Measurements from ENCODE around the gene TAF11L11.
"Not testable (repeated sequence)": the region's sequence is repeated elsewhere in the genome, so short reads cannot be mapped to it uniquely, and the experiment has no call there.

Gene TAF11L11

GRCh38 chr5:17631788-17632187 lies 27.8 kb downstream of the TAF11L11 start, which contains the start of gene TAF11L13:
TAF11L13 (plus strand) TSS chr5:17632088.
- not testable (repeated sequence) for H3K36me3 ChIP-seq (ENCODE audit: control insufficient read depth in 1 of 2, insufficient read depth in 2 of 2, low read length in 2 of 2); H3K4me3 ChIP-seq (ENCODE audit: low read depth in 1 of 2, low read length in 2 of 2); H3K4me1 ChIP-seq (ENCODE audit: control insufficient read depth in 1 of 2, insufficient read depth in 2 of 2, low read length in 2 of 2); H3K9me3 ChIP-seq (ENCODE audit: control insufficient read depth in 1 of 2, low read length in 2 of 2); H3K27me3 ChIP-seq (ENCODE audit: low read depth, low read length); H3K27ac ChIP-seq (ENCODE audit: low read length)

DNA sequence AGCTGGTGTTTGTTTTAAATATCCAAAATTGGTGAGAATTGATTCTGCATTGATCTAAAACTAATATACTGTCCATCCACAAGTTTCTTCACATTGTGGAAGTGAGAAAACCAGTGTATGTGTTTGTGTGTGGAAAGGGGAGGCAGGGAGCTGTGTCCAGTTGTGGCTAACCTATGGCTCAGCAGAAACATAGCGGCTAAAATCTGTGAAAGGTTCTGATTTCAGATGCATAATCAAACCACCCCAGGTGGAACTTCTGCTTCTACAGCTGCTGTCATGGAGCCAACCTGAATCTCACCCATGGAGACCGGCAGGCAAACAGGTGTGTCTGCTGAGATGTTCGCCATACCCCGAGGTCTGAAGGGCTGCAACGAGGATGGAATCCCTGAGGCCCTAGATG lies 30.2 kb downstream of the TAF11L11 start, which contains the start of gene TAF11L14:
TAF11L14 (plus strand) TSS at position 301 of the 400 bp plus-strand sequence.
- H3K27me3 ChIP-seq (ENCODE audit: low read depth, low read length) = no peaks in the 10 kb centered on the region
- H3K9me3 ChIP-seq (ENCODE audit: control insufficient read depth in 1 of 2, low read length in 2 of 2) = no peaks in the 10 kb centered on the region
- no peak within 1 kb of the TSS for H3K27ac ChIP-seq (ENCODE audit: low read length)
- no peak within 1 kb of the TSS for H3K4me3 ChIP-seq (ENCODE audit: low read depth in 1 of 2, low read length in 2 of 2)
- H3K4me1 ChIP-seq (ENCODE audit: control insufficient read depth in 1 of 2, insufficient read depth in 2 of 2, low read length in 2 of 2) = no peaks in the 10 kb centered on the region
- H3K36me3 ChIP-seq (ENCODE audit: control insufficient read depth in 1 of 2, insufficient read depth in 2 of 2, low read length in 2 of 2) = no peaks in the 10 kb centered on the region

- not testable (repeated sequence) for H3K4me1 ChIP-seq (ENCODE audit: control insufficient read depth in 1 of 2, insufficient read depth in 2 of 2, low read length in 2 of 2); H3K27ac ChIP-seq (ENCODE audit: low read length); H3K4me3 ChIP-seq (ENCODE audit: low read depth in 1 of 2, low read length in 2 of 2); H3K9me3 ChIP-seq (ENCODE audit: control insufficient read depth in 1 of 2, low read length in 2 of 2); H3K27me3 ChIP-seq (ENCODE audit: low read depth, low read length); H3K36me3 ChIP-seq (ENCODE audit: control insufficient read depth in 1 of 2, insufficient read depth in 2 of 2, low read length in 2 of 2)
Observed at GRCh38 chr5:17649232-17649631, 45.2 kb downstream of the TAF11L11 start.

DNA sequence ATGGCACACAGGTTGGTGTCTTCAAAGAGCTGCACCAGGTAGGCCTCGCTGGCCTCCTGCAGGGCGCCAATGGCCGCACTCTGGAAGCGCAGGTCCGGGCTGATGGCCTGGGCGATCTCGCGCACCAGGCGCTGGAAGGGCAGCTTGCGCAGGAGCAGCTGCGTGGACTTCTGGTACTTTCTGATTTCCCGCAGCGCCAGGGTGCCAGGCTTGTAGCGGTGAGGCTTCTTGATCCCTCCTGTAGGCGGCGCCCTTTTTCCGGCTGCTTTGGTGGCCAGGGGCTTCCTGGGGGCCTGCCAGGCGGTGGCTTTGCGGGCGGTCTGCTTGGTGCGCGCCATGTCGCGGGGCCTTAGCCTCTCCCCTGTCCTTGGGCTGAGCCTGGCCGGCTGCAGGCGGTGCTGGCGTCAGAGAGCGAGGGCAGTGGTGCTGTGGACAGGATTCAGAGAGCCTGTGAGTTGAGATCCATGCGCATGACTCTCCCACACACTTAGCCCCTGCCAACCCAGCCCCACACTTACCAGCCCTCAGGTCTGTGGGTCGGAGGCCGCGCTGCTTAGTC lies 51.3 kb downstream of the TAF11L11 start:
- H3K9me3 ChIP-seq (ENCODE audit: control insufficient read depth in 1 of 2, low read length in 2 of 2); H3K4me1 ChIP-seq (ENCODE audit: control insufficient read depth in 1 of 2, insufficient read depth in 2 of 2, low read length in 2 of 2); H3K27ac ChIP-seq (ENCODE audit: low read length); H3K4me3 ChIP-seq (ENCODE audit: low read depth in 1 of 2, low read length in 2 of 2); H3K27me3 ChIP-seq (ENCODE audit: low read depth, low read length); H3K36me3 ChIP-seq (ENCODE audit: control insufficient read depth in 1 of 2, insufficient read depth in 2 of 2, low read length in 2 of 2): not testable (repeated sequence)
